IMR-90 (cell line): Measurements from ENCODE around the gene TIPRL. TPM values are rescaled to one million over a fixed set of nuclear protein-coding genes. Genes with fewer than 3 reads are reported as not detected.

Source experiments
- ATAC-seq: fragments of 200-7000 bp; cut with Tn5 transposase; 2 replicates; pipeline ENCODE4 v1.9.1; 2020; ENCODE audit warnings: low read depth, mild to moderate bottlenecking, moderate library complexity
- BruUV-seq: library from RNA; stranded (reverse); fragments of 400-500 nt; replicated peaks from 2 replicates; lab custom pipeline; 2021; lab: Mats Ljungman, UMichigan
- CTCF ChIA-PET: fragments of 300-600 bp; formaldehyde crosslinking; extraction: SDS; loops from one replicate; lab custom pipeline; 2021; ENCODE audit warnings: antibody characterized with exemption; lab: Yijun Ruan, JAX
- POLR2A ChIA-PET: fragments of 300-600 bp; sonication (Branson Sonifier 250); formaldehyde crosslinking; loops from one replicate; lab custom pipeline; 2022; ENCODE audit warnings: antibody characterized with exemption; ENCODE audit not compliant: unreplicated experiment; lab: Charles Lee
- DNase-seq: peaks from one replicate; pipeline ENCODE4 v3.0.0; 2013
- H2AFZ ChIP-seq: replicated peaks from 2 replicates; pipeline ENCODE3; 2013; ENCODE audit warnings: low read length, mild to moderate bottlenecking; ENCODE audit not compliant: poor library complexity
- H2AK5ac ChIP-seq: 2 replicates; pipeline ENCODE4 v1.6.1; 2013; ENCODE audit warnings: low read depth, low read length, inconsistent platforms
- H2AK9ac ChIP-seq: replicated peaks from 2 replicates; pipeline ENCODE3; 2013; ENCODE audit warnings: mild to moderate bottlenecking, low read depth, low read length, moderate library complexity; ENCODE audit not compliant: poor library complexity
- H2BK120ac ChIP-seq: 2 replicates; pipeline ENCODE4 v1.6.1; 2013; ENCODE audit warnings: low read depth, low read length, inconsistent platforms
- H2BK15ac ChIP-seq: 3 replicates; pipeline ENCODE4 v1.6.1; 2013; ENCODE audit warnings: low read depth, low read length, inconsistent platforms
- H2BK20ac ChIP-seq: 2 replicates; pipeline ENCODE4 v1.6.1; 2013; ENCODE audit warnings: low read depth, mild to moderate bottlenecking, inconsistent platforms, low read length, moderate library complexity
- H2BK5ac ChIP-seq: 2 replicates; pipeline ENCODE4 v1.6.1; 2013; ENCODE audit warnings: mild to moderate bottlenecking, low read depth, low read length, inconsistent platforms; ENCODE audit not compliant: poor library complexity, severe bottlenecking
- H3K14ac ChIP-seq: replicated peaks from 2 replicates; pipeline ENCODE4 v1.6.1; 2013; ENCODE audit warnings: low read depth, low read length, inconsistent platforms
- H3K18ac ChIP-seq: 2 replicates; pipeline ENCODE4 v1.6.1; 2013; ENCODE audit warnings: low read depth, low read length, control low read depth
- H3K23ac ChIP-seq: 2 replicates; pipeline ENCODE4 v1.6.1; 2013; ENCODE audit warnings: low read depth, low read length, inconsistent platforms
- H3K27ac ChIP-seq: 2 replicates; pipeline ENCODE4 v1.5.1; 2013; ENCODE audit warnings: mild to moderate bottlenecking, control low read depth, low read length; ENCODE audit not compliant: insufficient read depth
- H3K27me3 ChIP-seq: 2 replicates; pipeline ENCODE4 v1.6.1; 2013; ENCODE audit warnings: low read length; ENCODE audit not compliant: control insufficient read depth, insufficient read depth
- H3K36me3 ChIP-seq: 2 replicates; pipeline ENCODE4 v1.6.1; 2013; ENCODE audit warnings: low read length, mixed read lengths; ENCODE audit not compliant: control insufficient read depth, insufficient read depth
- H3K4ac ChIP-seq: 2 replicates; pipeline ENCODE4 v1.6.1; 2013; ENCODE audit warnings: low read depth, low read length, inconsistent platforms
- H3K4me1 ChIP-seq: 2 replicates; pipeline ENCODE4 v1.6.1; 2013; ENCODE audit warnings: low read length, mixed read lengths; ENCODE audit not compliant: control insufficient read depth, insufficient read depth
- H3K4me2 ChIP-seq: 2 replicates; pipeline ENCODE4 v1.6.1; 2013; ENCODE audit warnings: low read depth, mild to moderate bottlenecking, control low read depth, low read length, moderate library complexity
- H3K4me3 ChIP-seq: 2 replicates; pipeline ENCODE4 v1.5.1; 2013; ENCODE audit warnings: low read depth, mild to moderate bottlenecking, control low read depth, low read length, moderate library complexity; ENCODE audit not compliant: insufficient read depth
- H3K56ac ChIP-seq: 2 replicates; pipeline ENCODE4 v1.6.1; 2013; ENCODE audit warnings: low read length, inconsistent platforms; ENCODE audit not compliant: insufficient read depth; ENCODE audit errors: extremely low read depth
- H3K79me1 ChIP-seq, 2 experiments: 2 replicates each; pipeline ENCODE4 v1.6.1; 2013; ENCODE audit warnings: low read length in 2 of 2, inconsistent platforms in 1 of 2, low read depth in 1 of 2
- H3K9ac ChIP-seq: 2 replicates; pipeline ENCODE4 v1.6.1; 2013; ENCODE audit warnings: low read depth, low read length, control low read depth
- H3K9me1 ChIP-seq: 2 replicates; pipeline ENCODE4 v1.6.1; 2013; ENCODE audit warnings: low read length, inconsistent platforms; ENCODE audit not compliant: insufficient read depth
- H3K9me3 ChIP-seq: 2 replicates; pipeline ENCODE4 v1.6.1; 2013; ENCODE audit warnings: low read length; ENCODE audit not compliant: control insufficient read depth, insufficient read depth
- H4K20me1 ChIP-seq: 2 replicates; pipeline ENCODE4 v1.6.1; 2013; ENCODE audit warnings: low read length, inconsistent platforms; ENCODE audit not compliant: insufficient read depth
- H4K5ac ChIP-seq: 2 replicates; pipeline ENCODE4 v1.6.1; 2013; ENCODE audit warnings: mild to moderate bottlenecking, low read depth, low read length, control low read depth
- H4K8ac ChIP-seq, 2 experiments: 2 replicates each; pipeline ENCODE4 v1.6.1; 2013; ENCODE audit warnings: low read depth in 2 of 2, low read length in 2 of 2, control low read depth in 1 of 2, inconsistent platforms in 1 of 2
- H4K91ac ChIP-seq: 2 replicates; pipeline ENCODE4 v1.6.1; 2013; ENCODE audit warnings: low read depth, low read length, inconsistent platforms; ENCODE audit not compliant: insufficient read depth
- BHLHE40 ChIP-seq: fragments of 150-350 bp; IDR thresholded peaks from 2 replicates; pipeline ENCODE4 v1.6.1; 2016; ENCODE audit warnings: mild to moderate bottlenecking, low read depth, low read length
- CEBPB ChIP-seq: IDR thresholded peaks from 2 replicates; pipeline ENCODE4 v1.6.1; 2012; ENCODE audit warnings: low read depth, low read length, improper control_type of control experiment
- CHD1 ChIP-seq: IDR thresholded peaks from 2 replicates; pipeline ENCODE4 v1.6.1; 2012; ENCODE audit warnings: low read depth, low read length, improper control_type of control experiment
- CTCF ChIP-seq: conservative IDR thresholded peaks from 2 replicates; pipeline ENCODE4 v1.5.1; 2012; ENCODE audit warnings: mild to moderate bottlenecking, low read depth, low read length, improper control_type of control experiment
- FOS ChIP-seq: fragments of 150-350 bp; IDR thresholded peaks from 2 replicates; pipeline ENCODE4 v1.6.1; 2016; ENCODE audit warnings: low read depth, low read length
- MAFK ChIP-seq: IDR thresholded peaks from 2 replicates; pipeline ENCODE4 v1.6.1; 2012; ENCODE audit warnings: low read depth, low read length, improper control_type of control experiment
- MAZ ChIP-seq: IDR thresholded peaks from 2 replicates; pipeline ENCODE4 v1.6.1; 2012; ENCODE audit warnings: low read depth, mild to moderate bottlenecking, low read length, improper control_type of control experiment, moderate library complexity, borderline replicate concordance
- NFE2L2 ChIP-seq: fragments of 150-350 bp; IDR thresholded peaks from 2 replicates; pipeline ENCODE4 v1.6.1; 2016; ENCODE audit warnings: low read depth, mild to moderate bottlenecking, low read length
- POLR2A ChIP-seq: IDR thresholded peaks from 2 replicates; pipeline ENCODE4 v1.6.1; 2012; ENCODE audit warnings: mild to moderate bottlenecking, low read depth, low read length
- RAD21 ChIP-seq: IDR thresholded peaks from 2 replicates; pipeline ENCODE4 v1.6.1; 2012; ENCODE audit warnings: low read length, improper control_type of control experiment
- RCOR1 ChIP-seq: IDR thresholded peaks from 2 replicates; pipeline ENCODE4 v1.6.1; 2012; ENCODE audit warnings: mild to moderate bottlenecking, low read length, improper control_type of control experiment; ENCODE audit not compliant: insufficient replicate concordance
- RFX5 ChIP-seq: IDR thresholded peaks from 2 replicates; pipeline ENCODE4 v1.8.0; 2012; ENCODE audit warnings: low read depth, mild to moderate bottlenecking, low read length, moderate library complexity
- SMC3 ChIP-seq: fragments of 150-350 bp; IDR thresholded peaks from 2 replicates; pipeline ENCODE4 v1.6.1; 2016; ENCODE audit warnings: low read depth, mild to moderate bottlenecking, antibody characterized with exemption, low read length, moderate library complexity
- USF2 ChIP-seq: fragments of 150-350 bp; IDR thresholded peaks from 2 replicates; pipeline ENCODE4 v1.6.1; 2017; ENCODE audit warnings: mild to moderate bottlenecking, antibody characterized with exemption, low read length, low read depth
- WGBS, 2 experiments: methylation state at CpG; one replicate each; pipeline versions ENCODE4 v1.1.5 to v1.1.7; 2013; ENCODE audit warnings: missing lambda C conversion rate in 2 of 2; ENCODE audit not compliant: insufficient read length in 1 of 2; ENCODE audit errors: extremely low coverage in 2 of 2; 5-methylcytosine and 5-hydroxymethylcytosine counted together
- dilution Hi-C: fragments of 300-500 bp; cut with HindIII; formaldehyde crosslinking; loops from one replicate; pipeline ENCODE4 v1.14.3; 2018; ENCODE audit warnings: low sequenced_read_pairs; ENCODE audit not compliant: unreplicated experiment
- in situ Hi-C: fragments of 300-500 bp; cut with MboI; formaldehyde crosslinking; loops from 3 replicates; pipeline ENCODE4 v1.14.3; 2019; ENCODE audit warnings: low sequenced_read_pairs, inconsistent platforms, mixed read lengths
- intact Hi-C: fragments of 100-400 bp; cut with micrococcal nuclease; formaldehyde crosslinking; loops from 2 replicates; pipeline ENCODE4 v1.10.0; 2022
- polyA plus RNA-seq, 3 experiments: library from polyadenylated mRNA; depleted of rRNA; stranded (reverse); fragments of >200 nt; gene quantifications; 2 replicates each; pipeline ENCODE4 v1.2.3, GENCODE V29; 2012; ENCODE audit warnings: low replicate concordance in 1 of 3
- total RNA-seq: library from RNA; depleted of rRNA; stranded (reverse); fragments of >200 nt; gene quantifications from 2 replicates; pipeline ENCODE4 v1.2.3, GENCODE V29; 2012
- TF ChIP-seq, protein P1 (sequence below): fragments of 150-350 bp; IDR thresholded peaks from 2 replicates; pipeline ENCODE4 v1.6.1; 2016; ENCODE audit warnings: low read depth, mild to moderate bottlenecking, low read length, moderate library complexity, borderline replicate concordance

Gene TIPRL
- total and polyA plus RNA-seq, 2 of the 4 experiments (the other 2 are of a cell fraction), result 15.4 to 23.8 TPM

- Histone ChIP-seq H3K56ac (no peak overlapping the region), H3K14ac (no peak overlapping the region), H4K8ac (no peak overlapping the region), H3K27ac (no peak overlapping the region), H3K4me1 (no peaks in the 10 kb centered on the region), H4K91ac (no peak overlapping the region), H3K9me3 (peaks cover 3% of the 10 kb centered on the region; the same call in 1 of the 2 replicates), H2AK5ac (no peak overlapping the region), H3K79me1 (no peaks in the 10 kb centered on the region), H2BK15ac (no peak overlapping the region), H3K9me1 (no peaks in the 10 kb centered on the region), H3K9ac (no peak overlapping the region), H3K4ac (no peak overlapping the region), H3K4me3 (no peak overlapping the region), H3K18ac (no peak overlapping the region), H4K5ac (no peak overlapping the region), H3K27me3 (no peaks in the 10 kb centered on the region), H2BK120ac (no peak overlapping the region), H2BK20ac (no peak overlapping the region), H2BK5ac (no peak overlapping the region), H2AK9ac (no peak overlapping the region), H2AFZ (no peak overlapping the region), H4K20me1 (no peaks in the 10 kb centered on the region), H3K36me3 (no peaks in the 10 kb centered on the region), H3K23ac (no peak overlapping the region), H3K4me2 (no peak overlapping the region)
- no peak for ATAC-seq
- TF ChIP-seq NFE2L2 (no peak), SMC3 (no peak), USF2 (no peak), RFX5 (no peak), RAD21 (no peak), CEBPB (no peak), POLR2A (no peak), RCOR1 (no peak), CHD1 (no peak), MAZ (no peak), CTCF (no peak), MAFK (no peak), BHLHE40 (no peak), FOS (no peak)
- TF ChIP-seq, protein P1, sequence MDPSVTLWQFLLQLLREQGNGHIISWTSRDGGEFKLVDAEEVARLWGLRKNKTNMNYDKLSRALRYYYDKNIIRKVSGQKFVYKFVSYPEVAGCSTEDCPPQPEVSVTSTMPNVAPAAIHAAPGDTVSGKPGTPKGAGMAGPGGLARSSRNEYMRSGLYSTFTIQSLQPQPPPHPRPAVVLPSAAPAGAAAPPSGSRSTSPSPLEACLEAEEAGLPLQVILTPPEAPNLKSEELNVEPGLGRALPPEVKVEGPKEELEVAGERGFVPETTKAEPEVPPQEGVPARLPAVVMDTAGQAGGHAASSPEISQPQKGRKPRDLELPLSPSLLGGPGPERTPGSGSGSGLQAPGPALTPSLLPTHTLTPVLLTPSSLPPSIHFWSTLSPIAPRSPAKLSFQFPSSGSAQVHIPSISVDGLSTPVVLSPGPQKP, result no peak
- POLR2A ChIA-PET, result no interaction called here
- intact Hi-C loops (no loop called here), in situ Hi-C loops (no loop called here), dilution Hi-C loops (no loop called here)
- BruUV-seq, result no TSS peak
- WGBS, 2 experiments, result no CpG with 5 or more reads among the region's 4 CpGs
- DNase-seq, result no peak
- CTCF ChIA-PET, result no interaction called here
Measured at GRCh38 chr1:168155910-168156309, 22.9 kb upstream of the TIPRL start.
